Stimulated activated CD8-positive, alpha-beta memory T cell treated with anti-CD3 and anti-CD28 coated beads, Interleukin-4, amount 100 ng/mL, for 4 hours (primary cell): Measurements from ENCODE around the gene C2CD4C.
"Not testable (repeated sequence)": the region's sequence is repeated elsewhere in the genome, so short reads cannot be mapped to it uniquely, and the experiment has no call there.

Experiments
- DNase-seq, 2 donors: peaks; one replicate each; pipeline ENCODE4 v3.0.0-alpha.2; 2020; ENCODE audit warnings: low read depth in 2 of 2, low spot score in 1 of 2

C2CD4C gene

DNA sequence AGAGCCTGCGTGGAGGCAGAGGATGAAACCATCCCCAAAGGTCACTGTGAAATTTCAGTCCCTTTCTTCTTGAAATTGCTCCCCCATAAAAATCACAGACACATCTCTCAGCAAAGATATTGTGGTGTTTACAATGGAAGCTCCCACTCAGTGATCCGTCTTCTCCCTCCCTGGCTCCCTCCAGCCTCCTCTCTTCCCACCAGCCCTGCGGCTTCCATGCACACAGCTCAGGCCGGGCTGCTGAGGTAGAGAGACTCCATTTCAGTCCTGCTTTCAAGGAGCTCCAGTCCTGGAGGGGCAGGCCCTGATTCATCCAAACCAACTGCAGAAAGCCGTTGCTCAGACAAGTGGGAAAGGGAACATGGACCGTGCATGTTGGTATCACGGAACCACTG lies 40.3 kb downstream of the C2CD4C start:
- DNase-seq, result no peak

DNA sequence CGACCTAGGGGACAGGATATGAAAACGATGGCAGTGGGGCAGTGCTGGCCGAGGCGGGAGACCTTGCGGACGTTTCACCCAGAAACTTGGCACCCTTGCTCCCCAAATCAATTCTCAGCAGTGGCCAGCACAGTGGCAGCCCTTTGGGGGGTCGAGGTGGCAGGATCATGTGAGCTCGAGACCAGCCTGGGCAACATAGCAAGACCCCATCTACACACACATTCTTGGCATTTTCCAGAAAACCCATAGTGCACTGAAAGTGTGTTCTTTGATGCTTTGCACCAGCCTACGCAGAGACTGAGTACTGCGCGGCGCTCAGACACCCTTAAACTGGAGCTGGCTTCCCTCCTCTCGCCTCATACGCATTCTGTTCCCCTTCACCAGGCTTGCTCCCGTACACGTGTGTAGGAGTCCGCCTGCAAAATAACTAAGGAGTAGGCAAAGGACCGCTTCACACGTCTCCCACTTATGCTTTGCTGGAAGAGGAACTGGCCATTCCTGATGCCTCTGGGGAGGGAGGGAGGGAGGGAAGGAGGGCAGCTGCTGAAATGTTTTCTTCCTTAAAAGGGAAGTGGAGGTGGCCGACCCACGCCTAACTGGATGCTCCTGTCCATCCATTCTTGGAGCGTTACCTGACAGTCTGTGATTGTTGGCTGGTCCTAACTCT lies 40.9 kb downstream of the C2CD4C start:
- no peak for DNase-seq

DNA sequence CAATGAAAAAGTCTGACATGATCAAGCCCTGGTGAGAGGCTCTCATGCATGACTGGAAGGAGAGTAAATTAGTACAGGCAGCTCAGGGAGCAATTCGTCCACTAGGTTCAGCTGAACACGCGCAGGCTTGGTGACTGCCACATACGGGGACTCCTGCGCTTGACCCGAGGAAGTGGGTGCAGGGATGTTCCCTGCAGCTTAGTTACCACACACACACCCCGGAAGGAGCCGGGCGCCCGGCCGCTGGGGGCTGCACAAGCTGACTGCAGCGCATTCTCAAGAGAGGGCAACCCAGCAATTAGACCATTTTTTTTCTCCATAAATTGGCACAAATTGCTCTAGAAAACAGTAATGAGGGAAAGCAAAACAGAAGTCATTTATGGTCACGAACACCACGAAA lies 41.4 kb downstream of the C2CD4C start:
- DNase-seq, result no peak

DNA sequence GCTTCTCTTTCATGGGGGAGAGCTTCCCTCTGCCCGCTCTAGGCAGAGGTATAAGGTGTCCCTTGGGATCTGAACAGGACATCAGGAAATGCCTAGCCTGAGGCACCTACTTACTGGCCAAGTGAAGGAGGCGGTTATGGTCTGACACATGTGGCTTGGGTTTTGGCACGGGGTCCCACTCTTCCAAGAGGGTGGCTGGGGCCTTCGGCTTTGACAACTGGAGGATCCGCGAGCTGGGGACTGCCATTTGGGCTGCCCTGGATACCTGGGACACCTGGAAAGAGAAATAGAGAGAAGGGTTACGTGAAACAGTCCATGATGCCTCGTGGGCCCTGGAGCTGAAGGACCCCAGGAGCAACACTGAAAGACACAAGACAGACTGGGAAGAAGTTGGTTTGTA lies 42.0 kb downstream of the C2CD4C start:
- DNase-seq, result no peak

DNA sequence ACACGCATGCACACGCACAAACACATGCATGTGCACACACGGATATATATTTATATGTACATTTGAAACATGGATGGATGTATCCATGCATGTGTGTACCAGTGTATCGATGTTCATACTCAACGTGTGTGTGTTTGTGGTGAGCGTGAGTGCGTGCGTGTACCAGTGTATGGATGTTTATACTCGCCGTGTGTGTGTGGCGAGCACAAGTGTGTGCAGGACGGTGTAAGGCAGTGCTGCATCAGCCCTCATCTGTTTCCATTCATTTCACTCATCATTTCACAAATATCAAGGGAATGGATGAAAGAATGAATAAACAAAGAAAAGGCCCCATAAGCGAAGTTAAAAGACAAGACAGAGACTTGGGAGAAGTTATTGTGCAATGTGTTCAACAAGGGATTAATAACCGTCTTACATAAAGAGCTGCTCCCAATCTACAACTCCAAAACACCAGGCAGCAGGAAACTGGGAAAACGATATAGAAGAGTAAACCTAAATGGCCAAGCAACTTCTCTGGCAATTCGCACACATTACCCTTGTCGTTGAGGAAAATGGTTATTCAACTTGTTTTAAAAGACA lies 42.7 kb downstream of the C2CD4C start:
- no peak for DNase-seq

DNA sequence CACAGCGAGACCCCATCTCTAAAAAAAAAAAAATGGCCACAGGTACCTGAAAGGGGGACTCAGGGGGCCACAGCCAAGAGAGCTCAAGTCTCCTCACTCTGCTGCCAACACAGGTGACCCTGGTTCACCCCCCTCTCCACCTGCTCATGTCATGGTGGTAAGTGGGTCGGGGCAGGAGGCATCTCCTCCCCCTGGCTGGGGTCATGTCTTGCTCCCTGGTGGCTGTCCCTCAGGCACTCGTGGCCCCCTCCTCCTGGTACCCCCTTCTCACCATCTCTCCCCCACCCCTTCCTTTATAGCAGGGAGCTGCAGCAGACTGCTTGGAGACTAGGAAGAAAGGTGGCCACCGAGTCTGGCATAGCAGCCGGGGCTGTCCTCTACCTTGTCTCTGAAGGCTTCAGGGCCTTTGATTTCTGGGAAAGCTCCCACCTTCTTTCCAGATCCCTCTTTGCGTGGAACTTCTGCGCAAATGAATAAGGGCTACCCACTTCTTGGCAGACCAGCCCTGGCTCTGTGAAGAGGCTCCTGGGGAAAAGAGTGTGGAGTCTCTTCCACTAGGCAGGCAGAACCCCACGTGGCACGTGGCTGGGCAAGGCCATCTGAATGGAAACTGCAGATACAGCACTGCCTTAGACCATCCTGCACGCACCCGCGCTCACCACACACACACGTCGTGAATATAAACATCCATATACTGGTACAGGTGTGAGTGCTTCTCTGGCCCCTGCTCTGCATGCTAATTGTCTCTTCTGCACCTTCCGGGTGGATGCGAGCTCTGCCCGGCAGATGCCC lies 44.3 kb downstream of the C2CD4C start:
- no peak for DNase-seq

DNA sequence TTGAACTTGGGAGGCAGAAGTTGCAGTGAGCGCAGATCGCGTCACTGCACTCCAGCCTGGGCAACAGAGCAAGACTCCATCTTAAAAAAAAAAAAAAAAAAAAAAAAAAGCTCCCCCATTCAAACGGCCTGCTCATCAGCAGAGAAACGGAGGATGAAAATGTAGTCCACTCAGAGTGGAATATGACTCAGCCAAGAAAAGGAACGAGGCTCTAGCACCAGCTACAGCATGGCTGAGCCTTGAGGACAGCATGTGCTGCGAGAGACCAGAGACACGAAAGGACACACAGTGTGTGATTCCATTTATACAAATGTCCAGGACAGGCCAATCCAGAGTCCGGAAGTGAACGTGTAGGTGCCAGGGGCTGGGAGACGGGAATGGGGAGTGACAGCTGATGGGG lies 46.3 kb downstream of the C2CD4C start:
- DNase-seq, result no peak

DNA sequence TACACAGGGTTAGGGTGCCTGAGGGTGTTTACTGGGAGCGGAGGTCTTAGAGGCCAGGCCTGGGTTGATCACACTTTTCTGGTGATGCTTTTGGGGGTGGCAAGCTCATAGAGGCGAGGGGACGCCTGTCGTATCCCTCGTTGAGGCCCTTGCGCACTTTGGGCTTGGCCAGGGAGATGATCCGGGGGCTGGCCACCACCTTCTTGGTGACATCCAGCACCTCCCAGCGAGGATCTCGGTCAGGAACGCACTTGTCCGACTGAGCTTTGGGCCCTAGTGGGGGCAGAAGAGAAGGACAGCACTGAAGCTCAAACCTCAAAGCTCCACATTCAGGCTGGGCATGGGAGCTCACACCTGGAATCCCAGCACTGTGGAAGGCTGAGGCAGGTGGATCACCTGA lies 46.8 kb downstream of the C2CD4C start:
- no peak for DNase-seq

DNA sequence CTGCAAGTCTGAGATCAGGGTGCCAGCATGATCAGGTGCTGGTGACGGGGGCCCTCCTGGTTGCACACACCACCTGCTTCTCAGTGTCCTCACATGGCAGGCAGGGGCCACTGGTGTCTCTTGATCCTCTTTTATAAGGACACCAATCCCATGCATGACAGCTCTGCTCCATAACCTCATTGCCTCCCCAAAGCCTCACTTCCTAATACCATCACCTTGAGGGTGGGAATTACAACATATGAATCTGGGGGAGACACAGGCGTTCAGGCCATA lies 49.4 kb downstream of the C2CD4C start:
- DNase-seq, result no peak

DNA sequence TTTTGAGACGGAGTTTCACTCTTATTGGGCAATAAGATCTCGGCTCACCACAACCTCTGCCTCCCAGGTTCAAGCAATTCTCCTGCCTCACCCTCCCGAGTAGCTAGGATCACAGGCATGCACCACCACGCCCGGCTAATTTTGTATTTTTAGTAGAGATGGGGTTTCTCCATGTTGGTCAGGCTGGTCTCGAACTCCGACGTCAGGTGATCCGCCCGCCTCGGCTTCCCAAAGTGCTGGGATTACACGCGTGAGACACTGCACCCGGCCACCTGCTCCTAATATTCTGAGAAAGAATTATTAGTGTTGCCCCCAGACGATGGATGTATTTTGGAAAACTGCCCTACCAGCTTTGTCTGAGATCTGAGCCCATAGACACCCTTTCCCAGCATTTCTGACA lies 53.4 kb downstream of the C2CD4C start:
- DNase-seq, result not testable (repeated sequence)
